DMS 273 (cell line): ENCODE measurements around the gene POLH.

Source experiments
- DNase-seq: peaks from one replicate; lab custom pipeline; 2025; ENCODE audit not compliant: unreplicated experiment; lab: John Stamatoyannopoulos, UW

Gene POLH

DNA sequence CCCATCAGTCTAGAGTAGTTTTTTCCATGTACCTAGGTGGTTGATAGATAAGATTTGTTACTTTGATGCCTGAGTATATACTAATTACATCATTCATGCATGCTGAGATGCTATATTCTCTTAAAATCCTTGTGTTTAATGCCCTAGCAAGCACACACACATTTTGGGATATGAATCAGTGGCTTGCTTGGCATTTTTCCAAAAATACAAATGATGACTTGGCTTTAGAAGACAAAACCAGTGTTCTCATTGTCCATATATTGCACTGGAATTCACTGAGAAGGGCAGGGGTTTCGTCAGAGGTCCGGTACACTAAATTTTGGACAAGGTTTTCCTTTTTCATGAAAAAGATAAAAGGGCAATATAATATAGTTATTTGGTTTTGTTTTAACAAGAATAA lies 28.2 kb downstream of the POLH start:
- no peak for DNase-seq

DNA sequence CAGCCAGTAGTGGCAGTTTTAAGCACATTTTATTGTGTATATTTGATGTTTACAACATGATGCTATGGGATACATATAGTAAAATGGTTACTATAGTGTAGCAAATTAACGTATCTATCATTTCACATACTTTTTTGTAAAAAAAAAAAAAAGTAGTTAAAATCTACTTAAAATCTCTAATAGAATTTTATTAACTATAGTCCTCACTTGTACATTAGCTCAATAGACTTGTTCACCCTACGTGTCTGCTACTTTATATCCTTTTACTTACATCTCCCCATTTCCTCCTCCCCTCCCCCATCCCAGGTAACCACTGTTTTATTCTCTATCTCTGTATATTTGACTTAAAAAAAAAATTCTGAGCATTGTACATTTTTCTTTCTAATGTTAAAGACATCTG lies 30.0 kb downstream of the POLH start:
- no peak for DNase-seq

DNA sequence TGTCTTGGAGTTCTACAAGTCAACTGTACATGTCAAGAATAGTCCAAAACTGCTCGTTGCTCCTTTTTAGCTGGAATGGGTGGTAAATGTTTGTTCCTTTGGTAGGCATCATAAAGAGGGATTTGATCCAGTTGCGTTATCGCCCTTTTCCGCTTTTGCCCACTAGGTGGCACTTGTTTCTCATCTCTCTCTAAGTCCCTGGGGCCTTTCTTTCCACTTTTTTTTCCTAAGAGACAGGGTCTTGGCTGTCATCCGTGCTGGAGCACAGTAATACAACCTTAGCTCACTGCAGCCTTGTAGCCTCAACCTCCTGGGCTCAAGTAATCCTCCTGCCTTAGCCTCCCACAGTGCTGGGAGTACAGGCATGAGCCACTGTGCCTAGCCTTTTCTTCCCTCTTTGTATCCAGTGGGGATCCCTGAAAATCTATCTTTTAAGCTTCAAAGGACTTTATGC lies 32.4 kb downstream of the POLH start:
- peak; percentile 90 for DNase-seq

DNA sequence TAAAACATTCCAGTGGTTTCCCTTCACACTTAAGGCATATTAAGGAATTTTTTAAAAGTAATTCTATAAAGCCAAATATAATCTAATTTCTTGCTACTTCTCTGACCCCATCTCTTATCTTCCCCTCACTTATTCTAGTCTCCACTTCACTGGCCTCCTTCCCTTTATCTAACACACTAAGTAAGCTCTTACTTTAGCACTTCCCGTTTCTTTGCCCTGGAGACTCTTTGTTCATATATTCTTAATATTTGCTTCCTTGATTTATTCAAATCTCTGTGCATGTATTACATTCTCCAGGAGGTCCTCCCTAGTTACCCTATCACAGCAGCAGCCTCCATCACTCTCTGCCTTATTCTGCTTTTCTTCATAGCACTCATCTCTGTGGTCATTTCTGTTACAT lies 32.8 kb downstream of the POLH start:
- no peak for DNase-seq

DNA sequence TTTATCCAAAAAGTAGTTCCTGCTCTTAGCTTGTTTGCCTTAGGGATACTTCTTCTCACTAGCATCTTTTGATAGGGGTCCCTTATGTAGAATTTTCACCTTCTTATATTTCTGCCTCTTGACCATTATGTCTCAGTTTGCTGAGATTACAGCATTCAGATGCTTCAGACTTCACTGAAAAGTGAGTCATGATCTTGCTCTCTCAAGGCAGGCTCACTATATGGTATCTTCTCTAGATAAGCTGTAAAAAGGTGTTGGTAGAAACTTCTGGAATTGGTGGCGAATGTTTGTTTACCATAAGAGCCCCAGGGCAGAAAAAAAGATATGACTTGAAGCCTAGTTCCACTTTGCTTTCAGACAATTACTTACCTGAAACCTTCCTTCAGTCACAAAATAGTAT lies 33.4 kb downstream of the POLH start:
- no peak for DNase-seq

DNA sequence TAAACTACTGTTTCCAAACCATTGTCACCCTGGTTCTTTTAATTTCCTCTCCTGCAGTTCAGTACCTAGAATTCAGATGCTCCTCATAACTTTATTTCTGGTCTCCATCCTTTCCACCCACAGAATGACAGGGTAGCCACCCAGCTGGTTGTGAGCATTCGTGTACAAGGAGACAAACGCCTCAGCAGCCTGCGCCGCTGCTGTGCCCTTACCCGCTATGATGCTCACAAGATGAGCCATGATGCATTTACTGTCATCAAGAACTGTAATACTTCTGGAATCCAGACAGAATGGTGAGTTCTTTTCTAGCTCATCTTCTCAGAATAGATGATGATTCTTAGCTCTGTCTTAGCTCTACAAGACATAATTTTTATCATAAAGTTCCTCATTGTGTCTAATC lies 34.4 kb downstream of the POLH start:
- no peak for DNase-seq

DNA sequence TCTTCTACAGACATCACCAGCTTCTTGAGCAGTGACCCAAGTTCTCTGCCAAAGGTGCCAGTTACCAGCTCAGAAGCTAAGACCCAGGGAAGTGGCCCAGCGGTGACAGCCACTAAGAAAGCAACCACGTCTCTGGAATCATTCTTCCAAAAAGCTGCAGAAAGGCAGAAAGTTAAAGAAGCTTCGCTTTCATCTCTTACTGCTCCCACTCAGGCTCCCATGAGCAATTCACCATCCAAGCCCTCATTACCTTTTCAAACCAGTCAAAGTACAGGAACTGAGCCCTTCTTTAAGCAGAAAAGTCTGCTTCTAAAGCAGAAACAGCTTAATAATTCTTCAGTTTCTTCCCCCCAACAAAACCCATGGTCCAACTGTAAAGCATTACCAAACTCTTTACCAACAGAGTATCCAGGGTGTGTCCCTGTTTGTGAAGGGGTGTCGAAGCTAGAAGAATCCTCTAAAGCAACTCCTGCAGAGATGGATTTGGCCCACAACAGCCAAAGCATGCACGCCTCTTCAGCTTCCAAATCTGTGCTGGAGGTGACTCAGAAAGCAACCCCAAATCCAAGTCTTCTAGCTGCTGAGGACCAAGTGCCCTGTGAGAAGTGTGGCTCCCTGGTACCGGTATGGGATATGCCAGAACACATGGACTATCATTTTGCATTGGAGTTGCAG lies 37.9 kb downstream of the POLH start:
- DNase-seq = no peak

DNA sequence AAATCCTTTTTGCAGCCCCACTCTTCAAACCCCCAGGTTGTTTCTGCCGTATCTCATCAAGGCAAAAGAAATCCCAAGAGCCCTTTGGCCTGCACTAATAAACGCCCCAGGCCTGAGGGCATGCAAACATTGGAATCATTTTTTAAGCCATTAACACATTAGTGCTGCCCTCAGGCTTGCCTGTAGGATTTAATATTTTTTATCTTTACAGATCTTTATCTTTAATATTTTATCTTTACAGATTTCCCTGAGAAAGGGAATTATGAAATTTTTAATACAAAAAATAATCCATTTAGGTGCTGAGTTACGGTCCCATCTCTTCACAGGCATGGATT lies 38.4 kb downstream of the POLH start:
- no peak for DNase-seq

DNA sequence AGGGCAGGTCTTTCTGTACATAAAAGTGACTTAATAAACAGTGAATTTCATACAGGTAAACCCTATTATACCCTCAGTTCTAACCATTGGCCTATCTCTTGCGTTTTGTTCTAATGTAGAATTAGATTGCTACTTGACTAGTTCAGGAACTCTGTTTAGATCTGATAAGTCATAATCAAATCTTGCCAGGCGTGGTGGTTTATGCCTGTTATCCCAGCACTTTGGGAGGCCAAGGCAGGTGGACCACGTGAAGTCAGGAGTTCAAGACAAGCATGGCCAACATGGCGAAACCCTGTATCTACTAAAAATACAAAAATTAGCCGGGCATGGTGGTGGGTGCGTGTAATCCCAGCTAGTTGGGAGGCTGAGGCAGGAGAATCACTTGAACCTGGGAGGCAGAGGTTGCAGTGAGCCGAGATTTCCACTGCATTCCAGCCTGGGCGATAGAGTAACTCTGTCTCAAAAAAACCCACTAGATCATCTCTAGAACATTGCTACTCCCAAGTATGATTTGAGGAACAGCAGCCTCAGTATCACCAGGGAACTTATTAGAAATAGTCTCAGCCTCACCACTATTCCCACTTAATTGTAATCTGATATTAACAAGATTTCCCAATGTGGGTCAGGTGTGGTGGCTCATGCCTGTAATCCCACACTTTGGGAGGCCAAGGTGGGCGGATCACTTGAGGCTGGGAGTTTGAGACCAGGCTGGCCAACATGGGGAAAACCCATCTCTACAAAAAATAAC lies 40.9 kb downstream of the POLH start:
- DNase-seq = no peak

DNA sequence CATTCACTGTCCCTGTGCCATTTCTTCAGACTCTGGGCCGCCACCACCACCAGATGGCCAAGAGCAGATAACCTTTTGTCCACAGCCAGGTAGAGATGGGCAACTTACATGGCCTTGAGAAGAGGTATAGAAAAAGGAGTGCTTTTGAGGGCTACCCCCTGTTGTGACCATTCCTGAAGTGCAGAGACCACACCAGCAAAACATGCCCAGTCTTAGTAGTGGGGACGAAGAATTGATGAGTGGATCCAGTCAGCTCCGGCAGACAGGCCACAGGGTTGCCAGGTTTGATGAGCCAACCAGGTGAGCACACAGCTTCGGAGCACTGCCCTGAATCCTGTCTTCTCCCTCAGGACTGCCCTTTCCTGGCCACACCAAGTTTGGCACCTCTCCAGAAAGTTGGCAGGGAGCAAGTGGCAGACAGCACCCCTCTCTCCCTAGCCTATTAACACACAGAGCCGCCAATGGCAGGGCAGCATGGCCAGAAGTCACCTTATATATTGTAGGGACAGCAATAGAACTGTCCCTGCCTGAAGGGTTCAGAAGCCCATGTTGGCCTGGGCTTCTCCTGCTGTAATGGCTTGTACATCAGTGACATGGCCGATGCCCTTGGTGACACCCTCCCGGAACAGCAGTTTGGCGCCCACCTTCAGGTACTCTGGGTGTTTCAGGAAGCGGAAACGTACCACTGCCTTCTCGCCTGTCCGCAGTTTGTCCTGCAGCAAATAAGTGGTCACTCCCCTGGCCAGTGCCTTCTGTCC lies 45.3 kb downstream of the POLH start:
- no peak for DNase-seq

DNA sequence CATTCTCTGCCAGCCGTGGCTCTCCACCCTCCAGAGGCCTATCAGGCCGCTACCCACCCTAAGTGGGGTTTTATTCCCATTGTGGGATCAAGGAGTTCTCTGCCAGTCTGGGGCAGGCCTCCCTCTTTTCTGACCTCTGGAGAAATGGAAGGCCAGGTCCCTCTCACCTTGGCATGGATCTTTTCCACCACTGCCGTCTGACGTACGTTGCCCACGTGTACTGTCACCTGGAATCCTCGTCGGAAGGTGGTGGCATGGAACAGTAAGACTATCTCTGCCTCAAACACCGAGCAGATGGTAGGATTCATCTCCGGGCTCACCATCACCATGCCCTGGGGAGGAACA lies 45.8 kb downstream of the POLH start:
- no peak for DNase-seq

DNA sequence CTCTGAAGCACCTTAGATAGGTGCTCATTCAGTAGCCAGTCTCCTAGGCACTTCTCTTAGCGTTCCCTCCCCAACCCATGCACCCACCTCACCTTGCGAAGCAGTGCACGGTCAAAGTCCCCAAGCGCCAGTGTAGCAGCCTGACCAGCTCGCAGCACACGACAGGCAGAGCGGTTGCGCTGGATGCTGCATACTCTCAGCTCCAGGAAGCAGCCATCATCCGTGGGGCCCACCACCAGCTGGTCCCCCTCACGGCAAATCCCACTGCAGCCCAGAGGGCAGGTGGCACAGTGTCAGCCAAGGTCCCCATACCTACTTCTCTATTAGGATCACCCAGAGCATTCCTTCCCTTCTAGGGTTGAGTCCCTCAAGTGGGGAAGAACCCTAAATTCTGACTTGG lies 46.6 kb downstream of the POLH start:
- no peak for DNase-seq

DNA sequence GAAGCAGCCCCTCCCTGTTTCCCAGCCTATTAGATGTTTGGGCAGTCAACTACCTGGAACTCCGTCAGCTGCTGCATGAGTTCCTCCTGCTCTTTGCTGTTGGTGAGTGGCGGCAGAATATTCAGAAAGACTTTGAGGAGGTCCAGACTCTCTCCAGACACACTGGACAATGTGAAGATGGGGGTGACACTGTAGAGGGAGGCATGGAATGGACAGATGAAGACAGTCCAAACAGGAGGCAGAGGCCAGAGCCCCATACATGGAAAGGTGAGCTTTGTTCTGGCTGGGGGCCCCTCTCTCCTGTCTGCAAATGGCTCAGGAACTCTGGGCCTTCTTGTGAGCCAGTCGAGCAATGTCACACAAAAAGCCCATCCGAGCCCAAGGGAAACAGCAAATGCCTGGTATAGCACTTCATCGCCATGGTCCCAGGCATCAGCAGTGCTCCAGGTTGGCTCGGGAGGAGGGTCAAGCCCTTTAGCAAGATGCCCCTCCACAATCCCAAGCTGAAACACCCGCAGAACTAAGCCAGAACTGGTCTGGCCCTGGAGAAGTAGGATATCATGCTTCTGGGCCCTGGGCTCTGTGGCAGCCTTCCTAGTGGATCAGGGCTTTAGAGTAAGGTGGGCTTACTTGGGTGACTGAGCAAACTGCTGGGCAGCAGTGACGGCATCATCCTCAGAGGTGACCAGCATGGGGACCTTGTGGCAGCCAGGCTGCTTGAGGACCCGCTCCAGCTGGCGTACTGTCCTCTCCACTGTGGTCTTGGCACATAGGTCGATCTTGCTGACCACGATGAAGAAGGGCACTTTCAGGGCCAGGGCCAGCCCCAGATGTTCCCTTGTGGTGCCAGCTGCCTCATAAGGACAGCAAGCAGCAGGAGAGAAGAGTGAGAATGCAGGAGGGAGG lies 48.1 kb downstream of the POLH start:
- DNase-seq = no peak

DNA sequence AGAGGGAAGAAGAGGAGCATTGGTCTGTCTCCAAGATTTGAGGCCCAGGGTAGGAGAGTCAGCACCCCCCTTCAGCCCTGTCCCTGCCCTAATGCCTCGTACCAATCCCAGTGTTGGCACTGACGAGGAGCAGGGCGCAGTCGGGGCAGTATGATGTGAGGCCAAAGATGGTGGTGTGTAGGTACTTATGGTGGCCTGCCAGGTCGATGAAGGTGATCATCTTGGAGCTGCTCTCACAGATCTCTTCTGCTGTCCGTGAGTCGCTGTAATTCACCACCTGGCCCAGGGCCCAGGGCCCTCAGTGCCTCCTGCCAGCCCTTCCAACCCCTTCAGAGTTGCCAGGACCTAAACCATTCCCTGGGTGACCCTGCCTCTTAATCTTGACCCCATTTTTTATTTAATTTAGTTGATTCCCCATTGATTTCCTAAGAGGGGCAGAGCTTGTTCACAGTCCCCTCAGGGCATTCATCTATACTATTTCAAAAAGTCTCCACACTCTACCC lies 48.9 kb downstream of the POLH start:
- no peak for DNase-seq

DNA sequence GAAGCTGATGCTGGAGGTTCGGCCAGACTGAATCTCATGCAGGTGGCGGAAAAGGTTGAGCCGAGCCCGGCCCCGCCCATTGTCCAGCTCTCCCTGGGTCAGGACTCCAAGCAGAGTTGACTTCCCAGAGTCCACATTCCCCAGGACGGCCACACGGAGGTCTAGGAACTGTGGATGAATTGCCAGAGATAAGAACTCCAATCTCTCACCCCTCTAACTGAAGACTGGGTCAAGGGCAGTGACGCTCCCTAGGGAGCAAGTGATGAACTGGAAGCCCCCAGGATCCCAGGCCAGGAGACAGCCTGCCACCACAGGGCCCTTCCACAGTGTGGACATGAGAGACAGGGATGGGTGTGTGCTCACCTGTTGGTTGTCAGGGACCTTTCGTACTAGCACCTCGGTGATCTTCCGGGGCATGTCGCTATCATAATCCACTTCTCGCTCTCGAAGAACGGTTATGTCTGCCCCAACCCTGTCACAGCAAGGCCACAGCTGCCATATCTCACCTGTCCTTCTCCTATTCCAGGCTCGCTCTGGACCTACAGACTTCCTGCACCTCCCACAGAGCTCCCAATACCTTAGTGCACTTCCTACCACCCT lies 49.5 kb downstream of the POLH start:
- DNase-seq = no peak

DNA sequence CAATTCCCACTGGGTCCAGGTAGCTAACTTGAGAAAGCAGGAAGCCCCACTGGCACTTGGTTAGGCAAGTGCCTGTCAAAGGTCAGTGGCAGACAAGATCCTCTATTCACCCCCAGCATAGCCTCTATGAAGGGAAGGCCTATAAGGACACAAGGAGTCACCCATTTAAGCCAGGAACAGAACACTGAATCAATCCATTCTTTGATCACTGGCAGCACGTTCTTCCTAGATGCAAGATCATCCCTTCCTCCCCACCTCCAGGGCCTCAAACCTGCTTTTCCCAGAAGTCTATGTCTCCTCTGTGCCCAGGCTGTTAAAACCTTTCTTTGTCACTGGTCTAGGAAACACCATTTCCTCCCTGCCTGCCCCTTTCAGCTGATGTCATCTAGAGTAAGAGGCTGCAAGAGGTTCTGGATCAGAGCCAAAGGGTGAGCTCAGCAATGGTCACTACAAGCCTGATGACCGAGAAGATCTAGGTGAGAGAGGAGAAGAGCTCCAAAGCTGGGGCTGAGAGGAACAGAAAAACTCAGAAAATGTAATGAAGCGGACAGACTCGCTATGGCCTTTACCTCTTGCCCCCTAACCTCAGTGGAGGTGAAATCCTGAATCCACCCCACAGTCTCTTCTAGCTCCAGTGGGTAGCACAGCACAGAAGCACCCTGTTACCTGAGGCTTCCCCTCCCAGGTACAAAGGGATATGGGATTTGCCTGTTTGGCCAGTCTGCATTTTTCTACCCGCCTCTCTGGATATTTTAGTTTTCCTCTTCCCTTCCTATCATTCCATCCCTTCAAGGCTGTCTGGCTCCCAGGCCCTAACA lies 51.2 kb downstream of the POLH start:
- DNase-seq = peak; percentile 53

DNA sequence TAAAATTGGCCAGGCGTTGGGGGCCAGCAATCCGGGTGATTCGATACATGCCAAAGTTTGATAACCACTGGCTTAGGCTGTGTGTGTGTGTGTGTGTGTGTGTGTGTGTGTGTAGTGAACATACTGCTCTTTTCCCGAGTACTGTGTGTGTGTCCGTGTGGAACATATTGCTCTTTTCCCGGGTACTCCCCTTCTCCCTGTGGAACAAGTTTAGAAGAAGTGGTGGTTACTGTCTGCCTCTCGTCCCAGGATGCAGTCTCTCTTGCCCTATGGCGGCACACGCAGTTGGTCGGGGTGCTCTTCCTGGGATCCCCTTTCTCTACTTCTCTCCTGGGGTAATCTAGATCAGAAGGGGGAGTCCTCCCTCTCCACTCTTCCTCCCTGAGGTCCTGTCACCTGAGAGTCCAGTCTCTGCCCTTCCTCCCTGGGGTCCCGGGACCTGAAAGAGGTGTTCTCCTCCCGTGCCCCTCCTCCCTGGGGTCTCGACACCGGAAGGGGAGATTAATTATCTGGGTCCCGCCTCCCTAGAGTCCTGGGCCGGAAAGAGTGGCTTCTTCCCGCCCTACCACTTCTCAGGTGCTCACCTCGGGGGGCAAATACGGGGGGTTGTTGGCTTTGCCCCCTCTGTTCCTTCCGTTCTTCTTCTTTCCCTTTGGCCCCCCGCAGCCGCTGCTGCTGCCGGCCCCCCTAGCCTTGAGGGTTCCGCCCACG lies 52.6 kb downstream of the POLH start:
- DNase-seq = peak; percentile 74

DNA sequence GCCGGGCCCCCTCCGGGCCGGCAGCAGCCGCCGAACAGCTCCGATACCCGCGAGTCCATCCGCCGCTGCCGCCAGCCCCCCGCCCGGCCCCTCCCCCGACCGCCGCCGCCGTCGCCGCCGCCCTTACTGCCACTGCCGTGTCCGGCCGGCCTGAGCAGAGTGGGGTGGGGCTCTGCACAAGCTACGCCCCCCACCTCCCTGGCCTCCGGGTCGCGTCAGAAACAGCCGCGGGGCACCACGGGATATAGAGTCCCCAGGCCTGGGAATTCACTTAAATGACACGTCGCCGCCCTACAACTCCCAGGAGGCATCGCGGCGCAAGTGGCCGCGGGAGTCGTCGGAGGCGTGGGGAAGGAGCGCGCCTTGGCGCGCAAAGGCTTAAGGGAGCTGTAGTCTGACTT lies 53.1 kb downstream of the POLH start, which contains the start of gene GTPBP2:
TSS of gene GTPBP2 (minus strand) at position 161 of the 401 bp plus-strand sequence. CDS start at position 59, 102 bp downstream.
- DNase-seq = peak; percentile 100
